PC-3 (cell line): ENCODE measurements around the gene KDM7A.

Source experiments
- EZH2 ChIP-seq: fragments of 300-600 bp; sonication (generic); IDR thresholded peaks from one replicate; pipeline ENCODE4 v1.6.1; 2017; ENCODE audit warnings: antibody characterized with exemption, mild to moderate bottlenecking, low read length; ENCODE audit not compliant: unreplicated experiment
- TF ChIP-seq, protein P1 (sequence below): fragments of 300-600 bp; sonication (generic); conservative IDR thresholded peaks from 2 replicates; pipeline ENCODE4 v1.5.1; 2017; ENCODE audit warnings: antibody characterized with exemption, low read depth, mild to moderate bottlenecking, low read length

DNA sequence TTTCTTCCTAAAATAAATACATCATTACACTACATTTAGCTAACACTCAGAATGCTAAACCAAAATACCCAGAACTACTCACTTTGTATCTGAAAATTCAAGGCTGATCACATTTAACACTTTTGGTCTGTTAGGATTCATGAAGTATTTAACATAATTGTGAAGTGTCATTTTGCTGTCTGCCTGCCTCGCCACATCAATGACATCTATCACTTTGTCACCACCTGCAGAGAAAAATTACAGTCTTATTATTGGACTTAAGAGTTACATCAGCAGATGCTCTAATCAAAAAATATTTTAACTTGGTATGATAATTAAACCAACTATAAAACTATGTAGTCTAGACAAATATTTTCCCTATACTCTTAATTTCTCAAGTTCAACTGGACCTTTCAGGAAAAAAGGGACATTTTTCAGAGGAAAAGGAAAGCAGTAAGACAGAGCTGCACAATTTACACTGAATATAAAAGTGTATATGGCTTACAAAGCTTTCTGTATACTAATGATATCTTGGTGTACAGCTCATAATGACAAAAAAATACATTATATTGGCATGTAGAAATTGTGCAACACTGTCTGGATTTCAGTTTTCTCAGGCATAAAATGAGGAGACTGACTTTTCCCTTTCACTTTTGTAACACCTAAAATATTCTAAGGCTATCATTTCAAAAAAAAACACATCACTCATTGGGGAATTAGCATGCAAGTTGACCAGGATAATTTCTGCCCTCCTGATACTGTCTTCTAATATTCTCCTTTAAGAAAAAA is 49.2 kb downstream of the KDM7A start:
- TF ChIP-seq, protein P1, sequence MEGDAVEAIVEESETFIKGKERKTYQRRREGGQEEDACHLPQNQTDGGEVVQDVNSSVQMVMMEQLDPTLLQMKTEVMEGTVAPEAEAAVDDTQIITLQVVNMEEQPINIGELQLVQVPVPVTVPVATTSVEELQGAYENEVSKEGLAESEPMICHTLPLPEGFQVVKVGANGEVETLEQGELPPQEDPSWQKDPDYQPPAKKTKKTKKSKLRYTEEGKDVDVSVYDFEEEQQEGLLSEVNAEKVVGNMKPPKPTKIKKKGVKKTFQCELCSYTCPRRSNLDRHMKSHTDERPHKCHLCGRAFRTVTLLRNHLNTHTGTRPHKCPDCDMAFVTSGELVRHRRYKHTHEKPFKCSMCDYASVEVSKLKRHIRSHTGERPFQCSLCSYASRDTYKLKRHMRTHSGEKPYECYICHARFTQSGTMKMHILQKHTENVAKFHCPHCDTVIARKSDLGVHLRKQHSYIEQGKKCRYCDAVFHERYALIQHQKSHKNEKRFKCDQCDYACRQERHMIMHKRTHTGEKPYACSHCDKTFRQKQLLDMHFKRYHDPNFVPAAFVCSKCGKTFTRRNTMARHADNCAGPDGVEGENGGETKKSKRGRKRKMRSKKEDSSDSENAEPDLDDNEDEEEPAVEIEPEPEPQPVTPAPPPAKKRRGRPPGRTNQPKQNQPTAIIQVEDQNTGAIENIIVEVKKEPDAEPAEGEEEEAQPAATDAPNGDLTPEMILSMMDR, result no peak
- TF ChIP-seq EZH2, result no peak
